HG03135 (cell line): Measurements from ENCODE around the gene MESP2.
"Not testable (repeated sequence)": the region's sequence is repeated elsewhere in the genome, so short reads cannot be mapped to it uniquely, and the experiment has no call there.

Source experiments
- ATAC-seq: cut with Tn5 transposase; IDR thresholded peaks from one replicate; pipeline ENCODE4 v1.9.1; 2021; ENCODE audit warnings: mild to moderate bottlenecking, moderate library complexity; ENCODE audit not compliant: unreplicated experiment

MESP2 gene

DNA sequence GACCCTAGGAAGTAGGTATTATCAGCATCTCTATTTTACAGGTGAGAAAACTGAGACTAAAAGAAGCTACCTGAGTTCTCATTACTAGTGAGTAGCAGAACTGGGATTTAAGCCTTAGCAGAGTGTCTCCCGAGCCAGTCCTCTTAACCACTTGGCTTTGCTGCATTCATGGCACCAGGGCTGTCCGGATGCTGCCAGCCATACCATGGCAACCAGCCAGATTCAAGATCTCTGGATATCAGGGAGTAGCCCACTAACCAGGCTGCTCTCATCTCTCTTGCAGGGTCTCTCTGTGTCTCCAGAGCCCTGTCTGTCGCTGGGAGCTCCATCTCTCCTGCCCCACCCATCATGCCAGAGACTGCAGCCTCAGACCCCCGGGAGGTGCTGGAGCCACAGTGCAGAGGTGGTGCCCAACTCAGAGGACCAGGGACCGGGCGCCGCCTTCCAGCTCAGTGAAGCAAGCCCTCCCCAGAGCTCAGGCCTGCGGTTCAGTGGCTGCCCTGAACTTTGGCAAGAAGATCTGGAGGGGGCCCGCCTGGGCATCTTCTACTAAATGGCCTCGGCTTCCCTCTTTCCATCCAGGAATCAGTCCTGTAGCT lies 1.7 kb downstream of the MESP2 start:
- ATAC-seq: no peak

GRCh38 chr15:89778861-89779260 lies 2.7 kb downstream of the MESP2 start:
- no peak for ATAC-seq

DNA sequence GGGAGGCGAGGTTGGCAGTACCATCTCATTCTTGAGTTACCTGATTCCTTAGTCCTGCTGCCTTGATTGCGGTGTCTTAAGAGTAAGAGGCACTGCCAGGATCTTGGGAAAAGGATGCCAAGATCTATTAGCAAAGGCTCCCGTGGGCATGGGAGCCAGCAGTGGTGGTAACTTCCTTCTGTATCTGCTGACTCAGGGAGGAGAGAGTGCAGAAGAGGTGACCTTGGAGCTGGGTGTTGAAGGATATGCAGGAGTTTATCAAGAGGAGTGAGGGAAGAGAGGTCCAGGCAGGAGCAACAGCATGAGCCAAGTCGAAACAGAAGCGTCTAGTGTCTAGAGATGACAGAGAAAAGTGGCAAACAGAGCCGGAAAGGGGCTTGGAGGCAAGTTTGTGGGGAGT lies 4.5 kb downstream of the MESP2 start:
- no peak for ATAC-seq

- ATAC-seq: no peak
Measured at GRCh38 chr15:89781055-89781454, 4.9 kb downstream of the MESP2 start.

DNA sequence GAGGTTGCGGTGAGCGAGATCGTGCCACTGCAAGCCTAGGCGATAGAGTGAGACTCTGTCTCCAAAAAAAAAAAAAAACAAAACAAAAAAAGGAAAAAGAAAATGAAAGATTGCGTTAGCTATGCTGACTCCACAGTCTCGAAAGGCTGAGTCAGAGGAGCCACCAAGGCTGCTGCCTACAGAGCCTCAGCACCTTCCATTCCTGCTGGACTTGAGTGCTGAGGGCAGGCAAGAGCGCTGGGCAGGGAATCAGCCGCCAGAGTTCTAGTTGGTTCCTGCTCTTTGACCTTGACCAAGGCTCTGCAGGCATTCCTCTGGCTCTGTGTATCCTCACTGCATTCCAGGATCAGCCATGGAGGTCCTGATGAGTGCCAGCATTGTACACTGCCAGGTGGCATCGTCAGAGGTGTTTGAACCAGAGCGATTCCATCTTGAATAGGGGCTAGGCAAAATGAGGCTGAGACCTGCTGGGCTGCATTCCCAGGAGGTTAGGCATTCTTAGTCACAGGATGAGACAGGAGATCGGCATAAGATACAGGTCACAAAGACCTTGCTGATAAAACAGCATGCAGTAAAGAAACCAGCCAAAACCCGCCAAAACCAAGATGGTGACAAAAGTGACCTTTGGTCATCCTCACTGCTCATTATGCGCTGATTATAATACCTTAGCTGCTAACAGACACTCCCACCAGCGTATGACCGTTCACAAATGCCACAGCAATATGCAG lies 5.9 kb downstream of the MESP2 start:
- no peak for ATAC-seq

GRCh38 chr15:89782619-89782950 lies 6.5 kb downstream of the MESP2 start:
- ATAC-seq: not testable (repeated sequence)

DNA sequence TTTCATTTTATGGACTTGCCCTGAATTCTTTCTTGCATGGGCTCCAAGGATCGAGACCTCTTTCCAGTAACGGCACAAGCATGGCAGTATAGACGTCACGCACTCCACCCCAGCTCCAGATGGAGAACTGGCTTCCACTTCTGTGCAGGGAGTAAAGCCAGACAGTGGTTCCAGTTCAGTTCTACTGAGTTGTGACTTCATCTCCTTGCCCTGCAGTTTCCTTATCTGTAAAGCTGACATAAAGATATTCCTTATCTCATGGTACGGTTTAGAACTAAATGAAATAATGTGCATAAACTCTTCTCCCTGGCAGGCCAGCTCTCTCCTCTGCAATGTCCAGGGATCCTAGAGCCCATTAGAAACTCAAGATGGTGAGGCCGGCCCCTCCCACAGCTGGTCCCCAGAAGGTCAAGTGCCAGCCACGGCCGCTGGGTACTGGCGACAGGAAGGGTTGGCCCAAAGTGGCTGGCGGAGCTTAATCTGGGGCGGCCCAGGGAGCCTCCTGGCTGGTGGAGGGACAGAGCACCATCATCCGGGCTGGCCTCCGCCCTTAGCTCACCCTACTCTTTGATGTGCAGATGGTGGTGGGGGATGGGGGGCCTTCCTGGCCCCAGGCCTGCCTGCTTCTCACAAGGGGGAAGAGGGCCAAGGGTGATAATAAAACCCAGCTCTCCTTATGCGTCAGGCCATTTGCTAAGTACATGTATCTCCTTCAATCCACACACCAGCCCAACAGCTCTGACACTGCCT lies 7.2 kb downstream of the MESP2 start:
- ATAC-seq: no peak

DNA sequence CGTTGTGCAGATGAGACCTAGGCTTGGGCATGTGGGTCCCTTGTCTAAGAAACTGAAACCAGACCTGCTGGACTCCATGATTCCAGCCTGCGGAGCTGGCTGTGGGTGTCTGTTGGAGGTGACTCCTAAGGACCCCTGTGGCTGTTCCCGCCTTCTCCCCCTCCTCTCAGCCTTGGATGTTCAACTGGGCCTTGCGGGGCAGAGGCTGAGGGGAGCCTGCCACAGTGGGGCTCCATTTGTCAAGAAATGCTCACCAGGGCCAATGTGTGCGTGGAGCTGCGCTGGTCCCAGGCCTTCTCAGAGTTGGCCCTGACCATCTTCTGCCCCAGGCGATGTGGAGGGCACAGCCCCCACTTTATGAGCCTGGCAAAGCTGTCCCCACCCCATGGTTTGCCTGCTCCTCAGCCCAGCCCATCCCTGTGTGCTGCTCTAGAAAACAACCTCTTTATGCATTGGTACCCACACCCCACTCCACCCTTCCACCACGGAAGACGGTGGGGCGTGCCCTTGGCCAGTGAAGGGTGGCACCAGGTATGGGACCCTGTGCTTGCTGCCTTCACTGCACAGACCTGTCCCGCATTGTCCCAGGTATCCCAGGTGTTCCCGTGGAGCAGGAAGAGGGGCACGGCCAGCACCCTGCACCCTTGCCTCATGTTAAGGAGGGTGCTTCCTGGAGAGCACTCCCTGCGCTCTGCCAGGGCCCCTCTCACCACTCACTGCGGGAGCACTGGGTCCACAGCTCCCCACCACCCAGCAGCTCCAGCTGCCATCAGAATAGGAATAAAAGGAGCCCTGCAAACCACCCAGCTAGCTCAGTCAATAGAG lies 7.9 kb downstream of the MESP2 start:
- no peak for ATAC-seq

DNA sequence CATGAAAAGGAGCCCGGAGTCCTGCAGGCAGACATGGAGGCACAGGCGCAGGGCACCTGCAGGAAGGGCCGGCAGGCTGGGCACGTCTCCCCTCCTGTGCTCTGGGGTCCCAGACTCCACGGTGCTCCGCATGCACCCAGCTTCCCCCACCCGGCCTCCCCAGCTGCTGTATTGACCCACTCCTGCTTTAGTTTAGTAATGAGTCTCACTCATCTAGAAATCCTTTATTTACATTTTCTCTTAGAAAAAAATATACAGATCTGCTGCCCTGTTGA lies 8.5 kb downstream of the MESP2 start:
- no peak for ATAC-seq

DNA sequence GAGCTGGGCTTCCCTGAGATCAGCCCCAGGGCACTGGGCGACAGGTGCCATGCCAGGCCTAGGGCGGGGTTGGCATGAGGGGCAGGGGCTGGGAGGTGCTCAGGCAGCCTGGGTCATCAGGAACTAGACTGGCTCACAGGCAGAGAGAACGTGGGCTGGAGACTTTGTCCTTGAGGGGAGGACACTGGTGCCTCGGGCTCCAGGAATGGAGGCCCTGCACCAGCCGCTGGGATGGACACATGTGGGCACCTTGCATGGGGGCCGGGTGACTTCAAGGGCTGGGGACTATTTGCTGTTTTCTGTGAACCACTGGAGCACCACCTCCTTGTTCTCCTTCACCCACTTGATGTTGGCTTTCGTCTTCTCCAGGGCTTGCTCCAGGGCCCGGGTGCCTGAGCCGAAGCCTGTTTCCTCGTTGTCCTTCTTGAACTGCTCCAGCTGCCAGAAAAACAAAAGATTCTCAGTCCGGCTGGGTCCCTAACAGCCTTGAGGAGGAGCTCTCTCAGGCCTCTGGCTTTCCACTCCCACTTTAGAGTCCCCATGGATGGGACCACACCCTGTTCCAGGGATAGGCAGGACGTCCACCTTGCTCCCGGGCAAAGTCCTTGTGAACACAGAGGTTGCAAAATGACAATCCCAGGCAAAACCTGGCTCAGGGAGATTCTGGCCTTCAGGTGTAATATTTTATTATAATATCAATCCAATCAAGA lies 9.1 kb downstream of the MESP2 start:
- ATAC-seq: no peak

DNA sequence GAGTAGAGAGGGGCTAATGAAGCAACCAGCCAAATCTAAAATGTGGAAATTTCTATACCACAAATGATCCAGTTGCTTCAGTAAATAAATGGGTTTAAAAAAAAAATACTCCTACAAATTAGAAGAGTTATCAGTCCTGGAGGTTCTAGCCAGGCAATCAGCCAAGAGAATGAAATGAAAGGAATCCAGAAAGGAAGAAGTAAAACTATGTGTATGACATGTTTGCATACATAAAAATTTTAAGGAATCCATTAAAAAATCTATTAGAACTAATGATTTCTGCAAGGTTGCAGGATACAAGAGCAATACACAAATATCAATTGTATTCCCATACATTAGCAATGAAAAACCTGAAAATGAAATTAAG lies 9.6 kb downstream of the MESP2 start:
- ATAC-seq: no peak

DNA sequence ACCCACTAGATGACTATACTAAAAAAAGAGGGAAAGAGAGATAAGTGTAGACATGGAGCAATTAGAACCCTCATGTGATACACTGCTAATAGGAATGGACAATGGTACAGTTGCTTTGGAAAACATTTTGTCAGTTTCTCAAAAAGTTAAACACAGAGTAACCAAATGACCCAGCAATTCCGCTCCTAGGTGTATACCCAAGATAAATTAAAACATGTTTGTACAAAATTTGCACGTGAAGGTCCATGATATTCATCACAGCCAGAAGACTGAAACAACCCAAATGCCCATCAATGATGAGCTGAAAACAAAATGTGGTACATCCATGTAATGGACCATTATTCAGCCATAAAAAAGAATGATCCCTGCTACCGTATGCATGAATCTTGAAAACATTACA lies 11.8 kb downstream of the MESP2 start:
- ATAC-seq: no peak

- not testable (repeated sequence) for ATAC-seq
Measured at GRCh38 chr15:89788585-89788984, 12.5 kb downstream of the MESP2 start.

DNA sequence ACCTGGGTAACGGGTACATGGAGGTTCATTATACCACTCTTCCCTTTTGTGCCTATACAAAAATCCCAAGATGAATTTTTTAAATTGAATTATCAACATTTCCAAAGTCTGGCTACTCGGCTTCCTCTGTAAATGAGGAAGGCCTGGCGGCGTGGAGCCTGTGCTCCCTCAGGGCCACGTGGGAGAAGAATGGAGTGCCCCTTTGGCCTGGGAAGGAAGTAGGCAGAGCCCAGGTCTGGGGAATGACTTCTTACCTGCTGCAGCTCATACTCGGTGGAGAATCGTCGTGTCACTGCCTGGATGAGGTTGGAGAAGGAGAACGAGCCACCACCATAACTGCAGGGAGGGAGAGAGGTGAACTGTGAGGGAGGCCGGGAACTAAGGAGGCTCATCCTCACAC lies 14.1 kb downstream of the MESP2 start:
- ATAC-seq: no peak

DNA sequence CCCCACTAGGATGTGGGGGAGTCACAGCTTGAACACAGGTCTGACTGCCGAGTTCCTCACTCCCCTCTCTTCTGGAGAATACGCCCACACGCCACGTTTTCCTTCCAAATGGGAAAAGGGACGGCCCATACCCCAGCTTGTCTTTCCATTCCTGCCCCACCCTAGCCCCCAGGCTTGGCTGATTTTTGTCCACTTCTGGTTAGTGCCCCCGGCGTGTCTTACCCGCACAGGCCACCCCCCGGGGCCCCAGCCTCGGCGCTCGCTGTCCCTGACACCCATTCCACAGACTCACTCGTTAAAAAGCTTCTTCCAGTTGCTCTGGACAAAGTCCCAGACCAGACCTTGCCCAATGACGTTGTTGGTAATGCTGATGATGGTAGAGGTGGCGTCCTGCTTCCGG lies 14.5 kb downstream of the MESP2 start:
- ATAC-seq: no peak

GRCh38 chr15:89792106-89792805 lies 16.1 kb downstream of the MESP2 start:
- ATAC-seq: no peak

GRCh38 chr15:89794627-89795241 lies 18.6 kb downstream of the MESP2 start:
- ATAC-seq: no peak

DNA sequence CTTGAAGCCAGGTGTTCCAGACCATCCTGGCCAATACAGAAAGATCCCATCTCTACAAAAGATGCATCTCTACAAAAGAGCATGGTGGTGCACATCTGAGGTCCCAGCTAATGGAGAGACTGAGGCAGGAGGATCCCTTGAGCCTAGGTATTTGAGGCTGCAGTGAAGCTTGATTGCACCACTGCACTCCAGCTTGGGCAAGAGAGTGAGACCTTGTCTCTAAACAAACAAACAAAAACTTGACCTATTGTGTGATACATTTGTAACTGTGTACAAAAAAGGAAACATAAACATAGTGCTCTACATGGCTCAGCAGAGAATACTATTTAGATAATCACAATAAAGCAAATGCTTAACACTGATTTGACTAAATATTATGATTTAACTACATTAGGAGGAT lies 19.9 kb downstream of the MESP2 start:
- no peak for ATAC-seq

- ATAC-seq: no peak
Measured at GRCh38 chr15:89797678-89798201, 21.6 kb downstream of the MESP2 start.
